Inferior parietal cortex (tissue), 1 donor: ENCODE results near the gene VPS51.

Experiments used
- DNase-seq: peaks from one replicate; pipeline ENCODE4 v3.0.0-alpha.2; 2016; ENCODE audit errors: extremely low spot score

The VPS51 gene

GRCh38 chr11:65071907-65072630 is 23.9 kb upstream of the VPS51 start:
- no peak for DNase-seq

- DNase-seq, result no peak
Measured at GRCh38 chr11:65072631-65072966, 23.4 kb upstream of the VPS51 start.

- DNase-seq, result no peak
Measured at GRCh38 chr11:65077451-65077850, 18.6 kb upstream of the VPS51 start.

- DNase-seq, result no peak
Measured at GRCh38 chr11:65078151-65078550, 17.9 kb upstream of the VPS51 start.

- no peak for DNase-seq
Measured at GRCh38 chr11:65078786-65079342, 17.1 kb upstream of the VPS51 start.

GRCh38 chr11:65083134-65083833 is 12.7 kb upstream of the VPS51 start:
- no peak for DNase-seq

GRCh38 chr11:65083834-65084597 is 12.0 kb upstream of the VPS51 start, which contains the start of the genes CDCA5 and ZFPL1:
TSS of gene CDCA5 (minus strand) at chr11:65084040. CDS start at chr11:65083978, 62 bp downstream.
TSS of gene ZFPL1 (plus strand) at chr11:65084222. CDS start at chr11:65084699, 477 bp downstream.
- peak; percentile 98 for DNase-seq

- no peak for DNase-seq
Measured at GRCh38 chr11:65084598-65085375, 11.2 kb upstream of the VPS51 start.

GRCh38 chr11:65085446-65085845 is 10.6 kb upstream of the VPS51 start:
- no peak for DNase-seq

- DNase-seq, result no peak
Measured at GRCh38 chr11:65086809-65087208, 9.2 kb upstream of the VPS51 start.

- DNase-seq, result no peak
Measured at GRCh38 chr11:65087216-65087615, 8.8 kb upstream of the VPS51 start.

GRCh38 chr11:65087827-65088226 is 8.2 kb upstream of the VPS51 start:
- DNase-seq, result no peak

GRCh38 chr11:65089621-65090020 is 6.4 kb upstream of the VPS51 start:
- no peak for DNase-seq

- peak; percentile 34 for DNase-seq
Measured at GRCh38 chr11:65090628-65091027, 5.4 kb upstream of the VPS51 start.

- no peak for DNase-seq
Measured at GRCh38 chr11:65095427-65095826, 587 bp upstream of the VPS51 start.

- no peak for DNase-seq
Measured at GRCh38 chr11:65096926-65097325, 912 bp downstream of the VPS51 start.

GRCh38 chr11:65100674-65101350 is 4.8 kb downstream of the VPS51 start:
- DNase-seq, result no peak

- DNase-seq, result peak; percentile 66
Measured at GRCh38 chr11:65102142-65103095, 6.4 kb downstream of the VPS51 start.

- no peak for DNase-seq
Measured at GRCh38 chr11:65103476-65103875, 7.5 kb downstream of the VPS51 start.

GRCh38 chr11:65104628-65105027 is 8.6 kb downstream of the VPS51 start:
- no peak for DNase-seq
